Measurements from ENCODE around the gene MRPL52. TPM values are rescaled to one million over a fixed set of nuclear protein-coding genes. Genes with fewer than 3 reads are reported as not detected.

MRPL52 gene
- total RNA-seq, 1 donor from 2014 or later = 182 TPM

GRCh38 chr14:22797017-22797917 is 32.4 kb upstream of the MRPL52 start:
- peaks cover 4% of the 10 kb centered on the region for H3K9me3 Mint-ChIP-seq (ENCODE audit: unreplicated experiment)
- Histone ChIP-seq H3K27me3 (ENCODE audit: insufficient read depth, low read length) (peaks cover 23% of the 10 kb centered on the region), H3K4me1 (ENCODE audit: insufficient read depth, low read length) (no peaks in the 10 kb centered on the region), H3K4me2 (ENCODE audit: low read length) (no peak overlapping the region), H4K20me1 (ENCODE audit: insufficient read depth, low read length) (no peaks in the 10 kb centered on the region), H2AFZ (ENCODE audit: low read depth, low read length) (no peak overlapping the region), H3K9ac (ENCODE audit: low read length) (no peak overlapping the region), H3K9me3 (ENCODE audit: insufficient read depth, low read depth, low read length) (no peaks in the 10 kb centered on the region), H3K36me3 (ENCODE audit: insufficient read depth, low read length) (no peaks in the 10 kb centered on the region), H3K27ac (ENCODE audit: low read depth, low read length) (no peak overlapping the region), H3K79me2 (ENCODE audit: insufficient read depth, low read length) (no peaks in the 10 kb centered on the region), H3K4me3 (ENCODE audit: insufficient read depth, low read depth, low read length) (no peak overlapping the region)
- TF ChIP-seq EZH2 (IDR thresholded peaks at IDR 0.05; ENCODE audit: insufficient read depth, low read length) = no peak
- no peak for TF ChIP-seq CTCF (IDR thresholded peaks at IDR 0.05; ENCODE audit: insufficient read depth, low read depth, low read length)
- no peak overlapping the region for H3K27ac Mint-ChIP-seq (ENCODE audit: unreplicated experiment)
- H3K4me1 Mint-ChIP-seq (ENCODE audit: low read depth, unreplicated experiment) = no peaks in the 10 kb centered on the region
- H3K36me3 Mint-ChIP-seq (ENCODE audit: low read depth, unreplicated experiment) = peaks cover 10% of the 10 kb centered on the region
- FAIRE-seq (no peak), DNase-seq (ENCODE audit: low read depth) (no peak)
- no peaks in the 10 kb centered on the region for H3K27me3 Mint-ChIP-seq (ENCODE audit: low read depth, unreplicated experiment)
- no peak overlapping the region for H3K4me3 Mint-ChIP-seq (ENCODE audit: unreplicated experiment)

GRCh38 chr14:22798528-22798927 is 31.2 kb upstream of the MRPL52 start:
- DNase-seq (ENCODE audit: low read depth) (no peak), FAIRE-seq (no peak)
- H3K27me3 ChIP-seq (ENCODE audit: insufficient read depth, low read length) = peaks cover 23% of the 10 kb centered on the region
- Mint-ChIP-seq H3K4me1 (ENCODE audit: low read depth, unreplicated experiment) (no peaks in the 10 kb centered on the region), H3K9me3 (ENCODE audit: unreplicated experiment) (peaks cover 4% of the 10 kb centered on the region), H3K4me3 (ENCODE audit: unreplicated experiment) (no peak overlapping the region), H3K27ac (ENCODE audit: unreplicated experiment) (no peak overlapping the region), H3K27me3 (ENCODE audit: low read depth, unreplicated experiment) (no peaks in the 10 kb centered on the region), H3K36me3 (ENCODE audit: low read depth, unreplicated experiment) (peaks cover 10% of the 10 kb centered on the region)
- no peaks in the 10 kb centered on the region for H3K4me1 ChIP-seq (ENCODE audit: insufficient read depth, low read length)
- no peak for TF ChIP-seq CTCF (IDR thresholded peaks at IDR 0.05; ENCODE audit: insufficient read depth, low read depth, low read length)
- H3K9me3 ChIP-seq (ENCODE audit: insufficient read depth, low read depth, low read length) = no peaks in the 10 kb centered on the region
- no peak overlapping the region for H3K4me2 ChIP-seq (ENCODE audit: low read length)
- no peaks in the 10 kb centered on the region for H3K36me3 ChIP-seq (ENCODE audit: insufficient read depth, low read length)
- no peak overlapping the region for H2AFZ ChIP-seq (ENCODE audit: low read depth, low read length)
- H4K20me1 ChIP-seq (ENCODE audit: insufficient read depth, low read length) = no peaks in the 10 kb centered on the region
- no peaks in the 10 kb centered on the region for H3K79me2 ChIP-seq (ENCODE audit: insufficient read depth, low read length)
- H3K9ac ChIP-seq (ENCODE audit: low read length) = no peak overlapping the region
- no peak overlapping the region for H3K4me3 ChIP-seq (ENCODE audit: insufficient read depth, low read depth, low read length)
- H3K27ac ChIP-seq (ENCODE audit: low read depth, low read length) = no peak overlapping the region

GRCh38 chr14:22800346-22800745 is 29.3 kb upstream of the MRPL52 start:
- no peaks in the 10 kb centered on the region for H3K79me2 ChIP-seq (ENCODE audit: insufficient read depth, low read length)
- H3K4me1 ChIP-seq (ENCODE audit: insufficient read depth, low read length) = no peaks in the 10 kb centered on the region
- Mint-ChIP-seq H3K9me3 (ENCODE audit: unreplicated experiment) (peaks cover 4% of the 10 kb centered on the region), H3K4me1 (ENCODE audit: low read depth, unreplicated experiment) (no peaks in the 10 kb centered on the region), H3K4me3 (ENCODE audit: unreplicated experiment) (no peak overlapping the region), H3K27ac (ENCODE audit: unreplicated experiment) (no peak overlapping the region), H3K27me3 (ENCODE audit: low read depth, unreplicated experiment) (peaks cover 3% of the 10 kb centered on the region), H3K36me3 (ENCODE audit: low read depth, unreplicated experiment) (peaks cover 10% of the 10 kb centered on the region)
- no peak for FAIRE-seq
- DNase-seq (ENCODE audit: low read depth) = no peak
- H4K20me1 ChIP-seq (ENCODE audit: insufficient read depth, low read length) = no peaks in the 10 kb centered on the region
- H3K36me3 ChIP-seq (ENCODE audit: insufficient read depth, low read length) = no peaks in the 10 kb centered on the region
- H3K4me2 ChIP-seq (ENCODE audit: low read length) = no peak overlapping the region
- H3K27me3 ChIP-seq (ENCODE audit: insufficient read depth, low read length) = peaks cover 25% of the 10 kb centered on the region
- H2AFZ ChIP-seq (ENCODE audit: low read depth, low read length) = no peak overlapping the region
- no peak overlapping the region for H3K4me3 ChIP-seq (ENCODE audit: insufficient read depth, low read depth, low read length)
- no peak overlapping the region for H3K9ac ChIP-seq (ENCODE audit: low read length)
- no peak overlapping the region for H3K27ac ChIP-seq (ENCODE audit: low read depth, low read length)
- no peak for TF ChIP-seq EZH2 (IDR thresholded peaks at IDR 0.05; ENCODE audit: insufficient read depth, low read length)
- TF ChIP-seq CTCF (IDR thresholded peaks at IDR 0.05; ENCODE audit: insufficient read depth, low read depth, low read length) = no peak
- no peaks in the 10 kb centered on the region for H3K9me3 ChIP-seq (ENCODE audit: insufficient read depth, low read depth, low read length)

Data from astrocyte (in vitro differentiated cells and primary cell).